Omental fat pad (tissue), 4 donors: Measurements from ENCODE around the gene NFKBIA. TPM values are rescaled to one million over a fixed set of nuclear protein-coding genes. Genes with fewer than 3 reads are reported as not detected.
A peak's percentile ranks its signal among the peaks of the same experiment; 100 is the strongest.

Experiments used
- ATAC-seq: fragments of 150-250 bp; one replicate; pipeline ENCODE4 v1.9.1; 2016; ENCODE audit warnings: mild to moderate bottlenecking, moderate library complexity; ENCODE audit not compliant: low FRiP score
- DNase-seq: peaks from one replicate; pipeline ENCODE4 v3.0.0-alpha.2; 2019; ENCODE audit warnings: low spot score
- CTCF ChIP-seq, 3 donors: fragments of 450-650 bp; IDR thresholded peaks; one replicate each; pipeline ENCODE4 v1.5.1; 2016 to 2017; ENCODE audit warnings: antibody characterized with exemption in 3 of 3, mild to moderate bottlenecking in 3 of 3, moderate library complexity in 2 of 3
- total RNA-seq, 4 donors: library from RNA; depleted of rRNA; stranded (reverse); fragments of >200 nt; gene quantifications; one replicate each; pipeline ENCODE4 v1.1.0, GENCODE V29; 2016

The NFKBIA gene
- total RNA-seq, 4 donors from 2014 or later, result 291 to 1,245 (median 645) TPM

- DNase-seq (no peak), ATAC-seq (peak; percentile 42)
- no peak for TF ChIP-seq CTCF (IDR thresholded peaks at IDR 0.05)
These were observed 14.9 kb upstream of the NFKBIA start for GRCh38 chr14:35419429-35419841.

- DNase-seq (no peak), ATAC-seq (no peak)
- no peak for TF ChIP-seq CTCF (IDR thresholded peaks at IDR 0.05)
These were observed 13.5 kb upstream of the NFKBIA start for GRCh38 chr14:35418093-35418492.

DNA sequence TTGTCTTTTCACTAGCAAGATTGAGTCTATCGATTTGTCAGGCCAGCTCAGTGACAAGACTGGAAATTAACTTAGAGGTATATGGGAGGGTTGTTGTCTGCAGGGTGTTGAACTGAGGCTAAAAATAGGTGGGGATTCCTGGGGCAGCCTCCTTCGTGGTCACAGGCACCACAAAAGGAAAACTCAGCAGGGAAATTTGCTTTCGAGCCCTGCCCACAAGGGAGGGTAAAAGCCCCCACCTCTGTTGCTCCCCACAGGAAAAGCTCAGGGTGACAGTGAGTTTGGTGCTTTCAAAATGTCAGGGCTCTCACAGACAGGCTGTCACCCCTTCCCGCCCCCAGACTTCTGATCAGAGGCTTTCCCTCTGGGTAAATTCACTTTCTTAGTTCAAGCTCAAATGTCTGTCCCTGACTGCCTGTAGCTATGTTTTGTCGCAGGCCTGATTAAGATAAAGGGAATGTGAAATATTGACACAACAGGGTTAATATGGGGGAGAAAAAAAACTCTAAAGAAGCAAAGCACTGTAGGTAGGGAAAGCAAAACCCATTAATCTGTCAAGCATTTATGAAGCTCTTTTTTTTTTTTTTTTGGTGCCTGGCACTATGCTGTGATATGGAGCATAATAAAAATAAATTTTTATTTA lies 11.7 kb upstream of the NFKBIA start:
- no peak for TF ChIP-seq CTCF (IDR thresholded peaks at IDR 0.05)
- no peak for DNase-seq
- ATAC-seq, result no peak

DNA sequence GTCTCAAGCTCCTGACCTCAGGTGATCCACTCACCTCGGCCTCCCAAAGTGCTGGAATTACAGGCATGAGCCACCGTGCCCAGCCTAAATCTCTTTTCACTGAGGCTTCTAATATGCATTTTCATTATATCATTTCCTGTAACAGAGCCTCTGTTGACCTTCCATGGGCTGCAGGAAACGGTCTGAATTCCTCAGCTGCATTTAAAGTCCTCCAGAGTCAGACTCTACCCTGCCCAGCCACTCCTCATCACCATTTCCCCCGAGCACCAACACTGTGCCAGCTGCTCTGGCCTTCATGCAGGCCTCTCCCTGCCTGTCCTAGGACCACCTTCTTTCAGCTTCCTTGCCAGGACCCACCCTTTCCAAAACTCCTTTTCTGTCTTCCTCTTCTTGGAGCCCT lies 9.8 kb upstream of the NFKBIA start:
- ATAC-seq, result peak; percentile 8
- TF ChIP-seq CTCF (IDR thresholded peaks at IDR 0.05), result no peak

GRCh38 chr14:35412272-35413056 lies 7.9 kb upstream of the NFKBIA start:
- TF ChIP-seq CTCF (IDR thresholded peaks at IDR 0.05), result no peak
- ATAC-seq (no peak), DNase-seq (no peak)

More for the DNA sequence above, 9.8 kb upstream of the NFKBIA start:
- DNase-seq, result no peak

GRCh38 chr14:35410858-35411257 lies 6.3 kb upstream of the NFKBIA start:
- no peak for DNase-seq
- no peak for ATAC-seq
- no peak for TF ChIP-seq CTCF (IDR thresholded peaks at IDR 0.05)

GRCh38 chr14:35409595-35409994 lies 5.0 kb upstream of the NFKBIA start:
- TF ChIP-seq CTCF (IDR thresholded peaks at IDR 0.05), result no peak
- DNase-seq (no peak), ATAC-seq (no peak)
